ENCODE results near the gene MOXD1. TPM values are rescaled to one million over a fixed set of nuclear protein-coding genes. Genes with fewer than 3 reads are reported as not detected.
"Not testable (repeated sequence)": the region's sequence is repeated elsewhere in the genome, so short reads cannot be mapped to it uniquely, and the experiment has no call there.

MOXD1 gene
- total RNA-seq, 2 experiments from 2014 or later: not detected

GRCh38 chr6:132354517-132355167 is 46.6 kb downstream of the MOXD1 start:
- Mint-ChIP-seq H3K27me3 (no peaks in the 10 kb centered on the region), H3K27ac (peak overlapping the region; percentile 62), H3K36me3 (peaks cover 7% of the 10 kb centered on the region), H3K9me3 (peaks cover 4% of the 10 kb centered on the region), H3K4me3 (peak overlapping the region; percentile 17), H3K4me1 (peaks cover 18% of the 10 kb centered on the region)
- peak; percentile 46 for DNase-seq
- POLR2A ChIA-PET: no interaction called here
- peak; percentile 66 for ATAC-seq (ENCODE audit: low read depth)

GRCh38 chr6:132351986-132352385 is 49.3 kb downstream of the MOXD1 start:
- H3K36me3 Mint-ChIP-seq; DNase-seq; H3K27me3 Mint-ChIP-seq; POLR2A ChIA-PET; H3K9me3 Mint-ChIP-seq; ATAC-seq (ENCODE audit: low read depth): not testable (repeated sequence)
- Mint-ChIP-seq H3K27ac (peak overlapping the region; percentile 63), H3K4me3 (peak overlapping the region; percentile 1), H3K4me1 (peaks cover 18% of the 10 kb centered on the region)

- no peak overlapping the region for H3K27ac Mint-ChIP-seq
- H3K4me1 Mint-ChIP-seq: peaks cover 8% of the 10 kb centered on the region
- H3K27me3 Mint-ChIP-seq: no peaks in the 10 kb centered on the region
- DNase-seq (no peak), ATAC-seq (ENCODE audit: low read depth) (no peak)
- POLR2A ChIA-PET: no interaction called here
- H3K4me3 Mint-ChIP-seq: no peak overlapping the region
- H3K9me3 Mint-ChIP-seq: peaks cover 3% of the 10 kb centered on the region
- H3K36me3 Mint-ChIP-seq: no peaks in the 10 kb centered on the region
Observed at GRCh38 chr6:132348231-132348630, 53.0 kb downstream of the MOXD1 start.

- Mint-ChIP-seq H3K36me3 (no peaks in the 10 kb centered on the region), H3K27ac (no peak overlapping the region), H3K9me3 (peaks cover 3% of the 10 kb centered on the region), H3K4me3 (no peak overlapping the region), H3K4me1 (no peaks in the 10 kb centered on the region), H3K27me3 (no peaks in the 10 kb centered on the region)
- POLR2A ChIA-PET: no interaction called here
- DNase-seq (no peak), ATAC-seq (ENCODE audit: low read depth) (no peak)
Observed at GRCh38 chr6:132344811-132345210, 56.5 kb downstream of the MOXD1 start.

- H3K4me3 Mint-ChIP-seq: no peak overlapping the region
- H3K27me3 Mint-ChIP-seq: no peaks in the 10 kb centered on the region
- no peak overlapping the region for H3K27ac Mint-ChIP-seq
- peaks cover 3% of the 10 kb centered on the region for H3K9me3 Mint-ChIP-seq
- ATAC-seq (ENCODE audit: low read depth) (no peak), DNase-seq (no peak)
- no peaks in the 10 kb centered on the region for H3K36me3 Mint-ChIP-seq
- POLR2A ChIA-PET: no interaction called here
- no peaks in the 10 kb centered on the region for H3K4me1 Mint-ChIP-seq
Observed at GRCh38 chr6:132341646-132342045, 59.6 kb downstream of the MOXD1 start.

GRCh38 chr6:132334521-132334885 is 66.8 kb downstream of the MOXD1 start:
- Mint-ChIP-seq H3K36me3 (no peaks in the 10 kb centered on the region), H3K4me1 (no peaks in the 10 kb centered on the region), H3K4me3 (no peak overlapping the region), H3K27ac (no peak overlapping the region), H3K9me3 (no peaks in the 10 kb centered on the region), H3K27me3 (peaks cover 2% of the 10 kb centered on the region)
- DNase-seq: no peak
- no peak for ATAC-seq (ENCODE audit: low read depth)
- POLR2A ChIA-PET: no interaction called here

GRCh38 chr6:132333639-132334520 is 67.4 kb downstream of the MOXD1 start:
- no peak overlapping the region for H3K27ac Mint-ChIP-seq
- no peaks in the 10 kb centered on the region for H3K4me1 Mint-ChIP-seq
- DNase-seq (no peak), ATAC-seq (ENCODE audit: low read depth) (no peak)
- peaks cover 2% of the 10 kb centered on the region for H3K27me3 Mint-ChIP-seq
- no peak overlapping the region for H3K4me3 Mint-ChIP-seq
- H3K9me3 Mint-ChIP-seq: no peaks in the 10 kb centered on the region
- no peaks in the 10 kb centered on the region for H3K36me3 Mint-ChIP-seq
- POLR2A ChIA-PET: no interaction called here

- Mint-ChIP-seq H3K27me3 (peaks cover 9% of the 10 kb centered on the region), H3K9me3 (no peaks in the 10 kb centered on the region), H3K27ac (no peak overlapping the region), H3K36me3 (no peaks in the 10 kb centered on the region), H3K4me3 (no peak overlapping the region), H3K4me1 (no peaks in the 10 kb centered on the region)
- POLR2A ChIA-PET: no interaction called here
- ATAC-seq (ENCODE audit: low read depth) (no peak), DNase-seq (no peak)
Observed at GRCh38 chr6:132330759-132331158, 70.5 kb downstream of the MOXD1 start.

GRCh38 chr6:132322398-132322797 is 78.9 kb downstream of the MOXD1 start:
- no peaks in the 10 kb centered on the region for H3K36me3 Mint-ChIP-seq
- POLR2A ChIA-PET: no interaction called here
- H3K4me3 Mint-ChIP-seq: no peak overlapping the region
- ATAC-seq (ENCODE audit: low read depth): no peak
- no peaks in the 10 kb centered on the region for H3K4me1 Mint-ChIP-seq
- no peak overlapping the region for H3K27ac Mint-ChIP-seq
- H3K9me3 Mint-ChIP-seq: peaks cover 1% of the 10 kb centered on the region
- H3K27me3 Mint-ChIP-seq: peaks cover 14% of the 10 kb centered on the region
- no peak for DNase-seq

GRCh38 chr6:132320007-132320406 is 81.3 kb downstream of the MOXD1 start:
- DNase-seq: no peak
- H3K4me1 Mint-ChIP-seq: no peaks in the 10 kb centered on the region
- peaks cover 7% of the 10 kb centered on the region for H3K27me3 Mint-ChIP-seq
- no peak for ATAC-seq (ENCODE audit: low read depth)
- no peak overlapping the region for H3K27ac Mint-ChIP-seq
- H3K36me3 Mint-ChIP-seq: no peaks in the 10 kb centered on the region
- POLR2A ChIA-PET: no interaction called here
- H3K4me3 Mint-ChIP-seq: no peak overlapping the region
- H3K9me3 Mint-ChIP-seq: peaks cover 5% of the 10 kb centered on the region

GRCh38 chr6:132316970-132317369 is 84.3 kb downstream of the MOXD1 start:
- ATAC-seq (ENCODE audit: low read depth) (no peak), DNase-seq (no peak)
- POLR2A ChIA-PET: no interaction called here
- no peak overlapping the region for H3K4me3 Mint-ChIP-seq
- no peaks in the 10 kb centered on the region for H3K4me1 Mint-ChIP-seq
- H3K27ac Mint-ChIP-seq: no peak overlapping the region
- H3K9me3 Mint-ChIP-seq: peaks cover 5% of the 10 kb centered on the region
- H3K27me3 Mint-ChIP-seq: no peaks in the 10 kb centered on the region
- H3K36me3 Mint-ChIP-seq: no peaks in the 10 kb centered on the region

- H3K36me3 Mint-ChIP-seq: no peaks in the 10 kb centered on the region
- no peak overlapping the region for H3K4me3 Mint-ChIP-seq
- H3K9me3 Mint-ChIP-seq: peaks cover 4% of the 10 kb centered on the region
- H3K4me1 Mint-ChIP-seq: no peaks in the 10 kb centered on the region
- POLR2A ChIA-PET: no interaction called here
- DNase-seq: no peak
- no peak for ATAC-seq (ENCODE audit: low read depth)
- no peak overlapping the region for H3K27ac Mint-ChIP-seq
- no peaks in the 10 kb centered on the region for H3K27me3 Mint-ChIP-seq
Observed at GRCh38 chr6:132314432-132314831, 86.8 kb downstream of the MOXD1 start.

GRCh38 chr6:132310921-132311320 is 90.4 kb downstream of the MOXD1 start:
- POLR2A ChIA-PET: no interaction called here
- no peak overlapping the region for H3K27ac Mint-ChIP-seq
- no peaks in the 10 kb centered on the region for H3K36me3 Mint-ChIP-seq
- ATAC-seq (ENCODE audit: low read depth): no peak
- H3K9me3 Mint-ChIP-seq: peaks cover 4% of the 10 kb centered on the region
- H3K4me1 Mint-ChIP-seq: no peaks in the 10 kb centered on the region
- no peak for DNase-seq
- peaks cover 5% of the 10 kb centered on the region for H3K27me3 Mint-ChIP-seq
- no peak overlapping the region for H3K4me3 Mint-ChIP-seq

GRCh38 chr6:132310151-132310550 is 91.1 kb downstream of the MOXD1 start:
- H3K27me3 Mint-ChIP-seq; H3K4me3 Mint-ChIP-seq; H3K4me1 Mint-ChIP-seq; H3K36me3 Mint-ChIP-seq; ATAC-seq (ENCODE audit: low read depth); DNase-seq; POLR2A ChIA-PET; H3K9me3 Mint-ChIP-seq; H3K27ac Mint-ChIP-seq: not testable (repeated sequence)

Measured in activated naive CD8-positive, alpha-beta T cell treated with anti-CD3 and anti-CD28 coated beads, Interleukin-2, amount 10 ng/mL, durations not matched to agents 7 days and 5 days (primary cell).